ENCODE measurements around the gene JMJD8. TPM values are rescaled to one million over a fixed set of nuclear protein-coding genes. Genes with fewer than 3 reads are reported as not detected.

JMJD8 gene
- total RNA-seq, 2 experiments from 2014 or later = 48.7 to 82.3 TPM

DNA sequence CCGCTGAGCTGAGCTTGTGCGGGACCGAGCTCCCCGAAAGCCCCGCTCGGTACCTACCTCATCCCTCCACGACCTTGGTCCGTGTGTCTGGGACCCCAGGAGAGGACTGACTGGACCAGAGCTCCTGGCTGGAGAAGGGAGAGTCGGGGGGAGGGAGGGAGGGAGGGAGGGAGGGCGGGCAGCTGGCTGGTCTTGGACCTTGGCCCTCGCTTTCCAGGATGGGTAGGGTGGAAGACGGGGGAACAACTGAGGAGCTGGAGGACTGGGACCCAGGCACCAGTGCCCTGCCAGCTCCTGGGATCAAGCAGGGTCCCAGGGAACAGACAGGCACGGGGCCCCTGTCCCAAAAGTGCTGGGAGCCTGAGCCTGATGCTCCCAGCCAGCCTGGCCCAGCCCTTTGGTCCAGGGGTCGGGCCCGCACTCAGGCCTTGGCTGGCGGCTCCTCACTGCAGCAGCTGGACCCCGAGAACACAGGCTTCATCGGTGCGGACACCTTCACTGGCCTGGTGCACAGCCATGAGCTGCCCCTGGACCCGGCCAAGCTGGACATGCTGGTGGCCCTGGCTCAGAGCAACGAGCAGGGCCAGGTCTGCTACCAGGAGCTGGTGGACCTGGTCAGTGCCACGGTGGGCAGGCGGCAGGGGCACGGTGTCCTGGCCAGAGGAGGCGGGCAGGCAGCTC, 8.1 kb downstream of the JMJD8 start:
- Histone ChIP-seq H4K20me1 (ENCODE audit: insufficient read depth, low read length) (peaks cover 1% of the 10 kb centered on the region; the same call in 1 of the 2 replicates), H3K79me2 (ENCODE audit: insufficient read depth, low read depth, low read length) (peaks cover 5% of the 10 kb centered on the region; the same call in 1 of the 2 replicates), H3K4me3 (ENCODE audit: low read depth, low read length, poor library complexity, severe bottlenecking) (no peak overlapping the region), H3K9me3 (ENCODE audit: low read length) (no peaks in the 10 kb centered on the region), H3K4me2 (ENCODE audit: low read length) (no peak overlapping the region), H3K4me1 (ENCODE audit: insufficient read depth, low read length, poor library complexity, severe bottlenecking) (peaks cover 14% of the 10 kb centered on the region), H3K36me3 (ENCODE audit: insufficient read depth, low read length) (peaks cover 32% of the 10 kb centered on the region), H2AFZ (ENCODE audit: low read length) (no peak overlapping the region), H3K27ac (ENCODE audit: low read depth, low read length, poor library complexity, severe bottlenecking) (no peak overlapping the region), H3K9me2 (ENCODE audit: insufficient read depth, low read length) (no peaks in the 10 kb centered on the region)
- ChIA-PET POLR2A (no interaction called here), CTCF (ENCODE audit: unreplicated experiment) (interaction anchor here (0.6 kb wide), 1 partner anchor 93 kb away, joined by 4 read pairs; no protein-coding TSS in a partner anchor)
- DNase-seq (ENCODE audit: low spot score) = no peak
- TF ChIP-seq, protein P1, sequence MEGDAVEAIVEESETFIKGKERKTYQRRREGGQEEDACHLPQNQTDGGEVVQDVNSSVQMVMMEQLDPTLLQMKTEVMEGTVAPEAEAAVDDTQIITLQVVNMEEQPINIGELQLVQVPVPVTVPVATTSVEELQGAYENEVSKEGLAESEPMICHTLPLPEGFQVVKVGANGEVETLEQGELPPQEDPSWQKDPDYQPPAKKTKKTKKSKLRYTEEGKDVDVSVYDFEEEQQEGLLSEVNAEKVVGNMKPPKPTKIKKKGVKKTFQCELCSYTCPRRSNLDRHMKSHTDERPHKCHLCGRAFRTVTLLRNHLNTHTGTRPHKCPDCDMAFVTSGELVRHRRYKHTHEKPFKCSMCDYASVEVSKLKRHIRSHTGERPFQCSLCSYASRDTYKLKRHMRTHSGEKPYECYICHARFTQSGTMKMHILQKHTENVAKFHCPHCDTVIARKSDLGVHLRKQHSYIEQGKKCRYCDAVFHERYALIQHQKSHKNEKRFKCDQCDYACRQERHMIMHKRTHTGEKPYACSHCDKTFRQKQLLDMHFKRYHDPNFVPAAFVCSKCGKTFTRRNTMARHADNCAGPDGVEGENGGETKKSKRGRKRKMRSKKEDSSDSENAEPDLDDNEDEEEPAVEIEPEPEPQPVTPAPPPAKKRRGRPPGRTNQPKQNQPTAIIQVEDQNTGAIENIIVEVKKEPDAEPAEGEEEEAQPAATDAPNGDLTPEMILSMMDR (conservative IDR thresholded peaks at IDR 0.05; ENCODE audit: low read length) = no peak
- no peak for TF ChIP-seq EZH2phosphoT487 (IDR thresholded peaks at IDR 0.05; ENCODE audit: borderline replicate concordance, low read depth, low read length)
- BruUV-seq (replicated peaks) = no TSS peak
- intact Hi-C loops (cut with micrococcal nuclease; ENCODE audit: unreplicated experiment) = no loop called here

- no peak for DNase-seq (ENCODE audit: low spot score)
- H3K9me2 ChIP-seq (ENCODE audit: insufficient read depth, low read length) = no peaks in the 10 kb centered on the region
- no peaks in the 10 kb centered on the region for H3K79me2 ChIP-seq (ENCODE audit: insufficient read depth, low read depth, low read length)
- peaks cover 13% of the 10 kb centered on the region for H3K4me1 ChIP-seq (ENCODE audit: insufficient read depth, low read length, poor library complexity, severe bottlenecking)
- H2AFZ ChIP-seq (ENCODE audit: low read length) = no peak within 1 kb of the TSS
- no peak for TF ChIP-seq EZH2phosphoT487 (IDR thresholded peaks at IDR 0.05; ENCODE audit: borderline replicate concordance, low read depth, low read length)
- TF ChIP-seq, protein P1 (conservative IDR thresholded peaks at IDR 0.05; ENCODE audit: low read length) = no peak
- peaks cover 40% of the 10 kb centered on the region for H3K36me3 ChIP-seq (ENCODE audit: insufficient read depth, low read length)
- POLR2A ChIA-PET = no interaction called here
- H3K4me3 ChIP-seq (ENCODE audit: low read depth, low read length, poor library complexity, severe bottlenecking) = no peak within 1 kb of the TSS
- BruUV-seq (replicated peaks) = no TSS peak
- H3K9me3 ChIP-seq (ENCODE audit: low read length) = no peaks in the 10 kb centered on the region
- no peaks in the 10 kb centered on the region; the same call in 1 of the 2 replicates for H4K20me1 ChIP-seq (ENCODE audit: insufficient read depth, low read length)
- no peak within 1 kb of the TSS for H3K4me2 ChIP-seq (ENCODE audit: low read length)
- CTCF ChIA-PET (ENCODE audit: unreplicated experiment) = interaction anchor here (0.6 kb wide), 1 partner anchor 93 kb away, joined by 4 read pairs; no protein-coding TSS in a partner anchor
- intact Hi-C loops (cut with micrococcal nuclease; ENCODE audit: unreplicated experiment) = no loop called here
- H3K27ac ChIP-seq (ENCODE audit: low read depth, low read length, poor library complexity, severe bottlenecking) = no peak within 1 kb of the TSS
These were observed 8.9 kb downstream of the JMJD8 start, which contains the start of gene RHBDL1 for GRCh38 chr16:674968-675883. TSS of gene RHBDL1 (plus strand) at chr16:675671. CDS start at chr16:675791, 120 bp downstream.
